Measurements from ENCODE around the gene SNTA1. TPM values are rescaled to one million over a fixed set of nuclear protein-coding genes. Genes with fewer than 3 reads are reported as not detected.
A peak's percentile ranks its signal among the peaks of the same experiment; 100 is the strongest.

SNTA1 gene
- total and polyA plus RNA-seq, 2 of the 13 experiments (the other 11 are each of a cell fraction or from before 2014, with no cell fraction given): 16.4 to 18.3 TPM

DNA sequence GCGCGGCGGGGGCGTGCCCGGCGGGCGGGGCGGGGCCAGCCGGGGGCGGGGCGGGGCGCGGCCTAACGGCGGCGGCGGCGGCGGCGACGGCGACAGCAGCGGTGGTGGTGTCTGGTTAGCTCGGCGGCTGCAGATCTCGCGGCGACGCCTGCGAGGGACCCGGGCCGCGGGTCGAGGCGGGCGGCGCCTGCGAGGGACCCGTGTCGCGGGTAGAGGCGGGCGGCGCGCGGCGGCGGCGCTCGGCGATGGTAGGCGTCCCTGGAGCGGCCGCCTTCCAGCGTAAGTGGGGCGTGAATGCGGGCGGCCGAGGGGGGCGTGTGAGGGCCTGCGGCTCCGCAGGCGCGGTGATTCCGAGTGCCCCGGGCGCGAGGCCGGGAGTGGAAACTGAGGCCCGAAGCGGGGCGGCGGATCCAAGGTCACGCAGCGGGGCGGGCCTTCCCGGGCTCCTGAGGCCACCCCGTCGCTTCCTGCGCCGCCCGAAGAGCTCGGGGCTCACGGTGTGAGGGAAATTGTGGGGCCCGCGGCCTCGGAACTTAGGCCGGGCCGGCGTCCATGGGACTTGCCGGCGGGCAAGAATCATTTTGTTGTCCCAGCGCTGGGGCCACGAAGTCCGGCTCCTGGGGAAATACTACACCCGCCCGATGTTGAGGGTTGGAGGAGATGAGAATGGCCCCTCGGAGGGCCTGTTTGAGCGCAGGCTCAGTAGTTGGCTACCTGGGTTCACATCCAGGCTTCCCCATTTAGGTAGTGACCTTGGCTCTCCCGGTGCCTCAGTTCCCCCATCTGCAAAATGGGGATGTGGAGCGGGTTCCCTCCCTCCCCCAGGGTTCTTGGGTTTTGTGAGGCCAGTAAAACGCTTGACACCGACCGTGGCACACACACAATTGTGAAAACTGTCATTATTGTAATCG lies 46.7 kb upstream of the SNTA1 start, which contains the start of gene CBFA2T2 (continued):
- TF ChIP-seq, protein P1, sequence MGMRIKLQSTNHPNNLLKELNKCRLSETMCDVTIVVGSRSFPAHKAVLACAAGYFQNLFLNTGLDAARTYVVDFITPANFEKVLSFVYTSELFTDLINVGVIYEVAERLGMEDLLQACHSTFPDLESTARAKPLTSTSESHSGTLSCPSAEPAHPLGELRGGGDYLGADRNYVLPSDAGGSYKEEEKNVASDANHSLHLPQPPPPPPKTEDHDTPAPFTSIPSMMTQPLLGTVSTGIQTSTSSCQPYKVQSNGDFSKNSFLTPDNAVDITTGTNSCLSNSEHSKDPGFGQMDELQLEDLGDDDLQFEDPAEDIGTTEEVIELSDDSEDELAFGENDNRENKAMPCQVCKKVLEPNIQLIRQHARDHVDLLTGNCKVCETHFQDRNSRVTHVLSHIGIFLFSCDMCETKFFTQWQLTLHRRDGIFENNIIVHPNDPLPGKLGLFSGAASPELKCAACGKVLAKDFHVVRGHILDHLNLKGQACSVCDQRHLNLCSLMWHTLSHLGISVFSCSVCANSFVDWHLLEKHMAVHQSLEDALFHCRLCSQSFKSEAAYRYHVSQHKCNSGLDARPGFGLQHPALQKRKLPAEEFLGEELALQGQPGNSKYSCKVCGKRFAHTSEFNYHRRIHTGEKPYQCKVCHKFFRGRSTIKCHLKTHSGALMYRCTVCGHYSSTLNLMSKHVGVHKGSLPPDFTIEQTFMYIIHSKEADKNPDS (CRISPR knock-in tag; IDR thresholded peaks at IDR 0.05): peak; percentile 34; the same call in 1 of the 2 replicates
- TF ChIP-seq NCOA1 (CRISPR knock-in tag; IDR thresholded peaks at IDR 0.05) (no peak), RORA (CRISPR knock-in tag; IDR thresholded peaks at IDR 0.05) (no peak), HNRNPH1 (optimal IDR thresholded peaks at IDR 0.05; ENCODE audit: low read depth, low read length) (no peak), XBP1 (CRISPR knock-in tag; IDR thresholded peaks at IDR 0.05) (no peak), ZIK1 (CRISPR knock-in tag; IDR thresholded peaks at IDR 0.05; ENCODE audit: borderline replicate concordance, low read depth) (peak; percentile 71; the same call in 1 of the 2 replicates), PAX8 (CRISPR knock-in tag; IDR thresholded peaks at IDR 0.05; ENCODE audit: borderline replicate concordance) (peak; percentile 50; the same call in 1 of the 2 replicates), ZNF256 (CRISPR knock-in tag; conservative IDR thresholded peaks at IDR 0.05) (peak; percentile 63; the same call in 1 of the 2 replicates), SETDB1 (CRISPR knock-in tag; IDR thresholded peaks at IDR 0.05; ENCODE audit: borderline replicate concordance) (no peak), ATAD3A (CRISPR knock-in tag; IDR thresholded peaks at IDR 0.05) (no peak), ZNF550 (CRISPR knock-in tag; IDR thresholded peaks at IDR 0.05; ENCODE audit: borderline replicate concordance) (no peak), DR1 (CRISPR knock-in tag; IDR thresholded peaks at IDR 0.05) (no peak; the same call in 1 of the 2 replicates)
- TF ChIP-seq, protein P2, sequence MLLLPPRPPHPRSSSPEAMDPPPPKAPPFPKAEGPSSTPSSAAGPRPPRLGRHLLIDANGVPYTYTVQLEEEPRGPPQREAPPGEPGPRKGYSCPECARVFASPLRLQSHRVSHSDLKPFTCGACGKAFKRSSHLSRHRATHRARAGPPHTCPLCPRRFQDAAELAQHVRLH (CRISPR knock-in tag; IDR thresholded peaks at IDR 0.05; ENCODE audit: borderline replicate concordance, low read depth): peak; percentile 92; the same call in 1 of the 2 replicates
- TF ChIP-seq, protein P3, sequence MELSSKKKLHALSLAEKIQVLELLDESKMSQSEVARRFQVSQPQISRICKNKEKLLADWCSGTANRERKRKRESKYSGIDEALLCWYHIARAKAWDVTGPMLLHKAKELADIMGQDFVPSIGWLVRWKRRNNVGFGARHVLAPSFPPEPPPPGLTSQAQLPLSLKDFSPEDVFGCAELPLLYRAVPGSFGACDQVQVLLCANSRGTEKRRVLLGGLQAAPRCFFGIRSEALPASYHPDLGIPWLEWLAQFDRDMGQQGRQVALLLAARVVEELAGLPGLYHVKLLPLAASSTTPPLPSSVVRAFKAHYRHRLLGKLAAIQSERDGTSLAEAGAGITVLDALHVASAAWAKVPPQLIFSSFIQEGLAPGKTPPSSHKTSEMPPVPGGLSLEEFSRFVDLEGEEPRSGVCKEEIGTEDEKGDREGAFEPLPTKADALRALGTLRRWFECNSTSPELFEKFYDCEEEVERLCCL (CRISPR knock-in tag; IDR thresholded peaks at IDR 0.05; ENCODE audit: borderline replicate concordance): no peak; the same call in 1 of the 2 replicates
- TF ChIP-seq, protein P4, sequence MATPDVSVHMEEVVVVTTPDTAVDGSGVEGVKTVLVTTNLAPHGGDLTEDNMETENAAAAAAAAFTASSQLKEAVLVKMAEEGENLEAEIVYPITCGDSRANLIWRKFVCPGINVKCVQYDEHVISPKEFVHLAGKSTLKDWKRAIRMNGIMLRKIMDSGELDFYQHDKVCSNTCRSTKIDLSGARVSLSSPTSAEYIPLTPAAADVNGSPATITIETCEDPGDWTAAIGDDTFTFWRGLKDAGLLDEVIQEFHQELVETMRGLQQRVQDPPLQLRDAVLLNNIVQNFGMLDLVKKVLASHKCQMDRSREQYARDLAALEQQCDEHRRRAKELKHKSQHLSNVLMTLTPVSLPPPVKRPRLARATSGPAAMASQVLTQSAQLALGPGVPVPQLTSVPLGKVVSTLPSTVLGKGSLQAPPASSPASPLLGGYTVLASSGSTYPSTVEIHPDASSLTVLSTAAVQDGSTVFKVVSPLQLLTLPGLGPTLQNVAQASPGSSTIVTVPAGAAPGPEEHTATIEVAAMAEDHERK (CRISPR knock-in tag; IDR thresholded peaks at IDR 0.05; ENCODE audit: low read depth): 0 out of 2 replicates have a peak, but pooled peaks have one; percentile 12
- TF ChIP-seq, protein P5, sequence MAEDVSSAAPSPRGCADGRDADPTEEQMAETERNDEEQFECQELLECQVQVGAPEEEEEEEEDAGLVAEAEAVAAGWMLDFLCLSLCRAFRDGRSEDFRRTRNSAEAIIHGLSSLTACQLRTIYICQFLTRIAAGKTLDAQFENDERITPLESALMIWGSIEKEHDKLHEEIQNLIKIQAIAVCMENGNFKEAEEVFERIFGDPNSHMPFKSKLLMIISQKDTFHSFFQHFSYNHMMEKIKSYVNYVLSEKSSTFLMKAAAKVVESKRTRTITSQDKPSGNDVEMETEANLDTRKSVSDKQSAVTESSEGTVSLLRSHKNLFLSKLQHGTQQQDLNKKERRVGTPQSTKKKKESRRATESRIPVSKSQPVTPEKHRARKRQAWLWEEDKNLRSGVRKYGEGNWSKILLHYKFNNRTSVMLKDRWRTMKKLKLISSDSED (CRISPR knock-in tag; IDR thresholded peaks at IDR 0.05): peak; percentile 27; the same call in 1 of the 2 replicates
- TF ChIP-seq, protein P6, sequence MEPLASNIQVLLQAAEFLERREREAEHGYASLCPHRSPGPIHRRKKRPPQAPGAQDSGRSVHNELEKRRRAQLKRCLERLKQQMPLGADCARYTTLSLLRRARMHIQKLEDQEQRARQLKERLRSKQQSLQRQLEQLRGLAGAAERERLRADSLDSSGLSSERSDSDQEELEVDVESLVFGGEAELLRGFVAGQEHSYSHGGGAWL (CRISPR knock-in tag; IDR thresholded peaks at IDR 0.05): peak; percentile 85
- TF ChIP-seq, protein P7, sequence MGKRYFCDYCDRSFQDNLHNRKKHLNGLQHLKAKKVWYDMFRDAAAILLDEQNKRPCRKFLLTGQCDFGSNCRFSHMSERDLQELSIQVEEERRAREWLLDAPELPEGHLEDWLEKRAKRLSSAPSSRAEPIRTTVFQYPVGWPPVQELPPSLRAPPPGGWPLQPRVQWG (CRISPR knock-in tag; IDR thresholded peaks at IDR 0.05; ENCODE audit: borderline replicate concordance, low read depth): no peak
